ENCODE data around the gene AK1. TPM values are rescaled to one million over a fixed set of nuclear protein-coding genes. Genes with fewer than 3 reads are reported as not detected.

Gene AK1
- total and polyA plus RNA-seq, 9 of the 15 experiments (the other 6 are each of a cell fraction or from before 2014, with no cell fraction given): 10.1 to 71.8 (median 39.0) TPM

DNA sequence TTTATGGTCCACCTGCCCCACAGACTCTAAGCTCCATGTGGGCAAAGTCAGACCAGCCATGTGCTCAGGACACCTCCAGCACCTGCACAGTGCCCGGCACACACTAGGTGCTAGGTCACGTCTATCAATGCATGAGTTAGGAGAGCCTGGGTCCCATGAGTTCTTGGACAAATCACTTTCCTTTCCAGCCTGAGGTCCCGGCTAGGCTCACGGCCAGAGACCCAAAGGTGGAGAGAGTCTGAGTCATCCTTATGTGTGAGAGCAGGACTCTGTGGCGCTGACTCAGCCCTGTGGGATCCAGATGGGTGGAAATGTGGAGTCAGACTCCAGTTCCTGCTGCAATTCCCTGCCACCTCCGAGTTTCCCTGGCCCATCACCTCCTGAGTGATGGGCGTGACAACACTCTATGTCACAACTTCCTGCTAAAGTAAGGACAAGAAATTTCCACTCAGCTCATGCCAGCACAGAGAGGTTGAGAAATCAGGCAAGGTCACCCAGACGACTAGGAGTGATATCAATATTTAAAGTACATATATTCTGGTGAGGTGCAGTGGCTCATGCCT is 41.9 kb upstream of the AK1 start (continued):
- TF ChIP-seq, protein P1, sequence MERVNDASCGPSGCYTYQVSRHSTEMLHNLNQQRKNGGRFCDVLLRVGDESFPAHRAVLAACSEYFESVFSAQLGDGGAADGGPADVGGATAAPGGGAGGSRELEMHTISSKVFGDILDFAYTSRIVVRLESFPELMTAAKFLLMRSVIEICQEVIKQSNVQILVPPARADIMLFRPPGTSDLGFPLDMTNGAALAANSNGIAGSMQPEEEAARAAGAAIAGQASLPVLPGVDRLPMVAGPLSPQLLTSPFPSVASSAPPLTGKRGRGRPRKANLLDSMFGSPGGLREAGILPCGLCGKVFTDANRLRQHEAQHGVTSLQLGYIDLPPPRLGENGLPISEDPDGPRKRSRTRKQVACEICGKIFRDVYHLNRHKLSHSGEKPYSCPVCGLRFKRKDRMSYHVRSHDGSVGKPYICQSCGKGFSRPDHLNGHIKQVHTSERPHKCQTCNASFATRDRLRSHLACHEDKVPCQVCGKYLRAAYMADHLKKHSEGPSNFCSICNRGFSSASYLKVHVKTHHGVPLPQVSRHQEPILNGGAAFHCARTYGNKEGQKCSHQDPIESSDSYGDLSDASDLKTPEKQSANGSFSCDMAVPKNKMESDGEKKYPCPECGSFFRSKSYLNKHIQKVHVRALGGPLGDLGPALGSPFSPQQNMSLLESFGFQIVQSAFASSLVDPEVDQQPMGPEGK (CRISPR knock-in tag; IDR thresholded peaks at IDR 0.05; ENCODE audit: borderline replicate concordance): no peak
- TF ChIP-seq SFPQ (IDR thresholded peaks at IDR 0.05; ENCODE audit: low read depth, low read length) (no peak), RAD51 (IDR thresholded peaks at IDR 0.05; ENCODE audit: borderline replicate concordance, low read depth) (no peak), IFI16 (CRISPR knock-in tag; IDR thresholded peaks at IDR 0.05) (no peak), CHCHD3 (CRISPR knock-in tag; IDR thresholded peaks at IDR 0.05) (no peak), GABPB1 (CRISPR knock-in tag; IDR thresholded peaks at IDR 0.05) (no peak), ZNF609 (CRISPR knock-in tag; IDR thresholded peaks at IDR 0.05; ENCODE audit: borderline replicate concordance) (no peak), THRB (CRISPR knock-in tag; conservative IDR thresholded peaks at IDR 0.05) (no peak), ZNF384 (IDR thresholded peaks at IDR 0.05; ENCODE audit: low read depth, low read length) (no peak), ZNF184 (CRISPR knock-in tag; IDR thresholded peaks at IDR 0.05) (no peak), GTF2E2 (tag; IDR thresholded peaks at IDR 0.05) (no peak)
- TF ChIP-seq, protein P2, sequence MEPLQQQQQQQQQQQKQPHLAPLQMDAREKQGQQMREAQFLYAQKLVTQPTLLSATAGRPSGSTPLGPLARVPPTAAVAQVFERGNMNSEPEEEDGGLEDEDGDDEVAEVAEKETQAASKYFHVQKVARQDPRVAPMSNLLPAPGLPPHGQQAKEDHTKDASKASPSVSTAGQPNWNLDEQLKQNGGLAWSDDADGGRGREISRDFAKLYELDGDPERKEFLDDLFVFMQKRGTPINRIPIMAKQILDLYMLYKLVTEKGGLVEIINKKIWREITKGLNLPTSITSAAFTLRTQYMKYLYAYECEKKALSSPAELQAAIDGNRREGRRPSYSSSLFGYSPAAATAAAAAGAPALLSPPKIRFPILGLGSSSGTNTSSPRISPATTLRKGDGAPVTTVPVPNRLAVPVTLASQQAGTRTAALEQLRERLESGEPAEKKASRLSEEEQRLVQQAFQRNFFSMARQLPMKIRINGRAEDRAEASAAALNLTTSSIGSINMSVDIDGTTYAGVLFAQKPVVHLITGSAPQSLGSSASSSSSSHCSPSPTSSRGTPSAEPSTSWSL (CRISPR knock-in tag; IDR thresholded peaks at IDR 0.05; ENCODE audit: borderline replicate concordance): no peak
